NCI-H187 (cell line): Measurements from ENCODE around the gene ADD2.

Source experiments
- DNase-seq, 2 experiments: peaks; one replicate each; lab custom pipeline; 2025; lab: John Stamatoyannopoulos, UW

Gene ADD2

DNA sequence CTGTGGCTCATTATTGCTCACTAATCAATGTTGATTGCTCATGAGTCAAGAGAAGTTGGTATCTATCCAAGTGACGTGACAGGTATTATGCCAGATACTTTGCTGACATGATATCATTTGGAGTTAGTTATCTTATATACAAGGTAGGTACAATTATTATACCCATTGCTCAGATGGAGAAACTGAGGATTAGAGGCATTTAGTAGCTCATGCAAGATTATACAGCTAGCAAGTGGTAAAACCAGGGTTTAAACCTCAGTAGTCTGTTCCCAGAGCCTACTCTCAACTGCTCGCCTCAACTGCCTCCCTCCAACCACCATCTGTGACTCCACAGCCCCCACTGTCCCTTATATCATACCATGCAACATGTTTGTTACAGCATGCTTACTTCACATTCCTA lies 16.3 kb upstream of the ADD2 start:
- DNase-seq = no peak

DNA sequence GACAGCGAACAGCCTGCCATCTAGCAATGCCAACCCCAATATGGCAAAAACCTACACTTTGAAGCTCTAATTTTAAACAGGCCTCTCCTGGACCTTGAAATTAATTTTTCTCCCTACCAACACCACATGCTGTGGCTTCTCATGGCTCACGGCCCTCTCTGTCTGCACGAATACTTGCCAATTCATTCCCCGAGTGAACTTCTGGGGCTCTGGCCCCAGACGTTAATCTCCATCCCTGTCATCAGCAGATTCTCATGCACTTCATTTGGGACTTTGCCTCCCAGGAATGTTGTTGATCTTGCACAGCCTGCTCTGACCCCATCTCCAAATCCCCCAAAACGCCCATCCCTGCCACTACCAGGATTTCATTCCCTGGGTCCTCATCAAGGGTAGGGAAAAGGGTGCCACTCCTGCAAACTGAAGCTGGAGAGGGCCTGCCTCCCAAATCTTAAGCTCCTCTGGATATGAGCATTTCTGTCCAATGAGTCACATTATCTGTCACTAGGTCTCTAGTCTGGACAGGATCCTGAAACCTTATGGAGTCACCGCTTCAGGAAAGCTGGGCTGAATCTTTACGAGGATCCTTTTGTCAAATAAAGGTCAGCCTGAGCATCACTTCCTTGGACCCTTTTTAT lies 12.0 kb upstream of the ADD2 start:
- DNase-seq = no peak

DNA sequence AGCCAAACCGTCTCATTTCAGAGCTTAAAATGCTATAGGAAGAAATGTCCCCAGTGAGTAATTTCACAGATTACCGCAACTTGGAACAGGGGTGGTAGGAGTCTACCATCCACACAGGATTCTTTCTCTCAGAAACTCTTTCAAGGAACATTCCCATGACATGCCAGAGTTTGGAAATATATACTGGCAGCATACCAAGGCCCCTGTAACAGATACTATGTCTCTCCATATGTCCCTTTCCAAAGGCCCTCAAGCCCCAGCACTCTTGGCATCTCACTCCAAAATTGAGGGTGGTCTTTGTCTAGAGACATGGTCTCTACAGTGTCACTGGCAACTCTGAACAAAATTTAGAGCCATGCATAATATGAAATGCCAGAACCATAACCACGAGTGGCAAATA lies 11.5 kb upstream of the ADD2 start:
- no peak for DNase-seq

DNA sequence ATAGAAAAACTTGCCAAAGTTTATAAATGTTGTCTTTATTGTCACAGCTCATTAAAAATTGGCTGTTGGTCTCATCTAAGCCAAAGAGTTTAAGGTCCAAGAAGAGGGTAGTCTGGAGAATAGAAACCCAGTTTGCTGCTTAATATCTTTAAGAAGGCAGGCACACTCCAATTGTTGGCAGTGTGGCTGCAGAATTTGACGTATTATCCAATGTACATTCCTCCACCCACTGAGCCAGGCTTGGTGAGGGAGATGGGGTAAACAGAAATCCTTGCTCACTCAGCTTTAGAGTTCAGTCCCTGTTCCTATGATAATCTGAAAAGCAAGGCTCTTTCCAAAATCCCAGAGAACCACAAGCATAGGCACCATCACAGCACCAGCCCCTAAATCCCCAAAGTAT lies 10.7 kb upstream of the ADD2 start:
- DNase-seq = no peak

DNA sequence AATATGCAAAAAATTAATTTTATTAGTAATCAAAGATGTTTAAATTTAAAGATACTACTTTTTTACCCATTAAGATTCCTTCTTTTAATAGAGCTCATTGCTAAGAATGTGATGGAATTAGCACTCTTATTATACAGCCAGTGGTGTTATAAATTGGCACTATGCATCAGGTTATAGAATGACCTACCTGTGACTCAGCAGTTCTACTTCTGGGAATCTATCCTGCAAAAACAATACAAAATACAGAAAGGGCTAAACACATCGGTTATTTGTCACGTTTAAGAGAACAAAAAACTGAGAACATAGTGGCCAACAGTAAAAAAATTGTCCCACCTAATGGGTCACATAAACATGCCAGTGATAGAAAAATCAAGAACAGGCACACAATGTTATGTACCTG lies 9.4 kb upstream of the ADD2 start:
- no peak for DNase-seq

DNA sequence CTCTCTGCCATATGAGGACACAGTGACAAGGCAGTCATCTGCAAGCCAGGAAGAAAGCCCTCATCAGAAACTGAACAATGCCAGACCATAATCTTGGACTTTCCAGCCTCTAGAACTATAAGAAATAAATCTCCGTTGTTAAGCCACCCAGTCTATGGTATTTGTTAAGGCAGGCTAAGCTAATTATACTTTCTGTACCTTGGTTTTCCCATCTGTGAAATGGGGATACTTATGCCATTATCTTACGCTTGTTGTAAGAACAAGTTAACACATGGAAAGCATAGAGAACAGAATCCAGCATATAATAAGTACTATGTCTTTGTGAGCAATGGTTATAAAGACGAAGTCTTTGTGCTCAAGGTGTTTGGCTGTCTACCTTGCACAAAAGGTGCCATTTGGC lies 8.3 kb upstream of the ADD2 start:
- no peak for DNase-seq

DNA sequence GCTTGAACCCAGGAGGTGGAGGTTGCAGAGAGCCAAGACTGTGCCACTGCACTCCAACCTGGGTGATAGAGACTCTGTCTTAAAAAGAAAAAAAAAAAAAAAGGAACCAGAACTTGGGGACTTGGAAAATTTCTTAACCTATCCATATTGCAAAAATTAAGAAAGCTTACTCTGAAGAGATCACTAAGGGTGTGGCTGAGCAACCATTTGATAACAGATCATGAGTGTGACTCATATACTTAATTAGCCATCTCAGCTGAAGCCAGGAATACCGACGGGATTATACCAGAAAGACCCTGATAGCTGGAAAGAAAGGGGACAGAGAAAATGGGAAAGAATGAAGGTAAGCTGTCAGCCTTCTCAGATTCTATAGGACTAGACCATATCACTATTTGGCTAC lies 7.1 kb upstream of the ADD2 start:
- no peak for DNase-seq

DNA sequence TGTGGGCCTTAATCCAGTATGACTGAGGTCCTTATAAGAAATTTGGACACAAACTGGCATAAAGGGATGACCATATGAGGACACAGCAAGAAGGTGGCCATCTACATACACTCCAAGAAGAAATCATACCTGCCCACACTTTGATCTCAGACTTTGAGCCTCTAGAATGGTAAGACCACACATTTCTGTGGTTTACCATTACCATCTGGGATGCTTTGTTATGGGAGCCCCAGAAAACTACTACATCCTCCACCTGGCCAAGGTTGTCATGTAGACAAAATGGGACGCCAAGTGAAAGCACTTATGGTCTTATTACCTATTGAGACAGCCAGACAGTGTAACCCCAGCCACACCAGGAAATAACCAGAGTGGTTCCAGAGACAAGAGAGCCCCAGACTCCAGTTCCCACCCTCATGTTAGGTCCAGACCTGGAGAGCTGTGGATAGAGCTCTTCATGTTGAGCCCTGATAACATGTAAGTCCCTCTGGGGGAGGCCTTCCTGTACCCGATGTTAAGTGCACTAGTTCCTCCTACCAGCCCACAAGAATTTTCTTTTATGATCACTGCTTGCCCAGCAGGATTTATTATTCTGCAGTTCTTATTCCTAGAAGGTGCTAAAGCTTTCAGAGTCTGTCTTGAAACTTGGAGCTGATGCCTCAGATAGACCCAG lies 4.6 kb upstream of the ADD2 start:
- no peak for DNase-seq

DNA sequence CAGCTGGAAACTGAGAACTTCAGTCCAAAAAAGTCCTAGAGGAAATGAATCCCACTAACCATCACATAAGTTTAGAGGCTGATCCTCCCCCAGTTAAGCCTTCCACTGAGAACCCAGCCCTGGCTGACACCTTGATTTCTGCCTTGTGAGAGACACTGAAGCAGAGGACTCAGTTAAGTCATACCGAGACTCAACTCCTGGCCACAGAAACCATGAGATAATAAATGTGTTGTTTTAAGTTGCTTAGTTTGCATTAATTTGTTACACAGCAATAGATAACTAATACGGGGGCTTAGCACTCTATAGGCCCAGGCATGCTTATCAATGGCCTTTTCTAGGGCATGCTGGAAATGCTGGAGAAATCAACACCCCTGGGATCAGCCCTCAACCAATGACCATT lies 3.4 kb upstream of the ADD2 start:
- DNase-seq = no peak

DNA sequence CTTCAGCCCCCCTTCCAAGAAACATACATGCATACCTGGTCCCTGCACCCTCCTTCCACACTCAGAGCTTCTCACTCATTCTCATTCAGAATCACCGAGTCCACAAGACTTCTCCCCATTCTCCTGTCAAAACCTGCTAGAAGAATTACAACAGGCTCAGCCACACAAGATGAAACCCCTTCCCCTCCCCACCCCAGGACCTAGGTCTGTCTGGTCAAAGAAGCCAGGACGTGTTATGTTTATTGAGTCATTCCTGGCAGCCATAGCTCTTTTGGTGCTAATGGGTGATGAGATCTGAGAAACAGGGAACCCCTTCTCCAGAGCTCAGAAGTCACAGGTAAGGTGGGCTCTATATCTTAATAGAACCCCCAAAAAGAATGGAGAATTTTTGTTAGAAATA lies 1.4 kb upstream of the ADD2 start:
- no peak for DNase-seq

DNA sequence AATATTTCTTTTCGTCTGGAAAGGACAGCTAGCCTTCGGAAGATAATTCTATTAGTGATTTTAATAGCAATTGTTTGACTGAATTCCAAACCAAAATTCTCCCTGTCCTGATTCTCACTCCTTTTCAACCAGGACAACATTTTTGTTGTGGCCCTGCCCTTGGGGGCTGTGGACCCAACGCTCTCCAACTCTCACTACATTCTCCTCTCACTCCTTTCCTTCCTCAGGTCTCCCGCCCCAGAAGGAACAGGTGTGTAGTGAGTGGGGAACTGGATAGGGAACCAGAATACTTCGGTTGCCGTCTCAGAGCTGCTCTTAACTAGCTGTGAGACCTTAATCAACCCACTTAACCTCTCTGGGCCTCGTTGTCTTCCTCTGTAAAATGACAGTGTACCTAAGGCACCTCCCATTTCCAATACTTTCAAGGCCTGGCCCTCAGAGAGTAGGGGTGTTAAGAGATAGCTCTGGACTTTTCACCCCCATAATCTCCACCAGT lies 638 bp upstream of the ADD2 start:
- DNase-seq = no peak

DNA sequence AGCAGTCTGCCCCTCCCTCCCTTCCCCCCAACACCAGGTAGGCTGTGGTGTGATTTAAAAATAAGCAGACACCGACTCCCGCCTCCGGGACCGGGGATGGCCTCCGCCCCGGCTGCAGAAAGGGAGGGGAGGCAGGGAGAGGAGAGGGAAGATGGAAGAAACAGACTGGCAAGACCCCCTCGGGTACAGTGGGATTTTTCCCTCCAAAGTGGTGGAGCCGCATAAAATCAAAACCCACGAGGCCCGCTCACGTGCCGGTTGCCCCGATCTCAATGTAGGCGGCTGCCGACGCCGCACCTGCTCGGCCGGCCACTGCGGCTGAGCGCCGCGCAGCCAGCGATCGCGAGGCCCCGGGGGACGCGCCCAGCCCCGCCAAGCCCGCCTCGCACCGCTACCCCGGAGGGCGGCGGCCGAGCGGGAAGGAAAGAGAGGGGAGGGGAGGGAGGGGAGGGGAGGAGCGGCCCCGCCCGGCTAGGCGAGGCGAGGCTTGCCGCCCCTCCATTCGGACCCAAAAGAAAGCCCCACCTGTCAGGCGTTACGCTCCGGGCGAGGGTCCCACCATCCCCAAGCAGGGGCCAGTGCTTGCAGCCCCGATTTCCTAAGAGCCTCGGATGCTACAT lies 811 bp downstream of the ADD2 start:
- DNase-seq = peak in 1 of 2 experiments; percentile 8

DNA sequence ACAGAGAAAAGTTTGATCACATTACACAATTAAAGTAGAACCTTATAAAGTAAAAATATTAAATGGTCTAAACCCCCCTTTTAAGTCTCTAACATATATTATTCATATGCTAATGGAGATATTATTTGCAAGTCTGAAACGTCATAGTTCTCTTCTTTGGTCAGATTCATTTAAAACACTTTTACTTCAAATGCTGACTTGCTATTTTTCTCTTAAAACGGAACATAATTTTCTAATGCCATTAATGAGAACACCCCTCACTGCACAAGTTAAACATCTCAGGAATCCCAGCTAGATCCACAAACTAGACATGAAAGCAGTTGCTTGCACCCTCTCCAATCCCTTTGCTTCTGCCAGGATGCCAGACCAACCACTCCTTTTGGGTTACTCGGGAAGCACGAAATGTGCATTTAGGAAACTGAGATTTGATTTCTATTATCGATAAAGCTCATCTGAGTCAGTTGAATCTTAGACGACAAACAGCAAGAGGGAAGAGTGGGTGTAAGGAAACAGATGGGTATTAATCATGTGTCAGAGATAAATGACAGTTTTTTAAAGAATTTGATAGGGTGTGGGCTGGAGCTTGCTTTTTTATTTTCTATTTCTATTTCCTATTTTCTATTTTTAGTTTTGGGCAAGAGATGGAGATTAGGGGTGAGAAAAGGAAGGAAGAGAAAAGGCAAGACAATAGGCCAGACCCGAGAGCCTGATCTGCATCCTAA lies 1.5 kb downstream of the ADD2 start:
- no peak for DNase-seq

DNA sequence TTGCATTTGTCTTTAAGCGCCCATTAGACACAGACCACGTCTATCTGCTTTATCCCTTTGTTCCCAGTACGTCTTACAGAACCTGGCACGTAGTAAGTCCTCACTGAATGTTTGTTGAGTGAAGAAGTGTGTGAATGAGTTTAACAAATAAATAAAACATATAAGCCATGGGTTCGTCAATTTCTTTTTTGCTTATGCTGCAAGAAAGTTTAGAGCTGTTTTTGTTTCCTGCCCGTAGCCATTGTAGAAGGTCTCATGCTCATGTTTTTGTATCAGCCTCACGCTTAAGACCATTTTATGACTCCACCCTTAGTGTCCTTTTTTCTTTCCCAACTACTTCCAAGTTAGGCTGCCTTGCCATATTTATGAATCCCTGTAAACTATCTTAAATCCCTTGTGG lies 2.5 kb downstream of the ADD2 start:
- DNase-seq = no peak

DNA sequence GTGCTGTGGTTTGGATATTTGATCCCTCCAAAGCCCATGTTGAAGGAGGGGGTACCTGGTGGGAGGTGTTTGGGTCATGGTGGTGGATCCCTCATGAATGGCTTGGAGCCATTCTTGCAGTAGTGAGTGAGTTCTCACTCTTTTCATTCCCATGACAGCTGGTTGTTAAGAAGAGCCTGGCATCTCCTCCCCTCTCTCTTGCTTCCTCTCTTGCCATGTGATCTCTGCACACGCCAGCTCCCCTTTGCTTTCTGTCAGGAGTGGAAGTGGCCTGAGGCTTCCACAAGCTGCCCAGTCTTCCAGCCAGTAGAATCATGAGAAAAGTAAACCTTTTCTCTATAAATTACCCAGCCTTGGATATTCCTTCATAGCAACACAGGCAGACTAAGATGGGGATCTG lies 8.6 kb downstream of the ADD2 start:
- no peak for DNase-seq

DNA sequence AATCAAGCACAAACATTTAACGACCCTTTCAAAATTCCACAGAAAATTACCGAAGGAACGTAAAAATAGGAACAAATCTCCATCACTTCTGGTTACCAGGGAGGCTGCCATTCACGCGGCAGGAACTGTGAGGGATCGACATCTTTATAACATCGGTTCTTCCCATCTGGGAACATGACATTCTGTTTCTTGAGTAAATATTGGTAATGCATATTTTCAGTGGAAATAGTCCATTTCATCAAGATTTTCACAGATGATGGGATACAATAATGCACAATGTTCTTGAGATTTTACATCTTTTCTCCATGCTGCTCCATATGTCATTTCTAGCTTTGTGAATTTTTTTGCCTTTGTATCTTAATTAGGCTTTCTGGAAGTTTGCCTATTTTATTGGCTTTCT lies 10.0 kb downstream of the ADD2 start:
- no peak for DNase-seq

DNA sequence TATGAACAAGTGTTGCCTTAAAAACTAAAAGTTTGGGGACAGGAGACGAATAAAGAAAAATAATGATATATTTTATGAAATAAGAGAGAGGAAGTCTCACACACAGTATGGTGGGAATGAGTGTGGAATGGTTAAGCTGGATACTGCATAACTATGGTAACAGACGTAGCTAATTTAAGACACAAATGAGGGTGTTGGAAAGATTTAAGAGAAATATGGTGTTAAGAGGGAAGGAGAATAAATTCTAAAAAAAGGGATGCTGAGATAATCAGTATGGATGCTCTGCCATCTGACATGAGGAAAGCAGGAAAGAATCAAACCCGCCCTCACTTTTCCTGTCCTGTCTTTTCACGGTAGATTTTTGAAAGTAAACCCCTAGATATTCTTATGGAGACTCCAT lies 10.6 kb downstream of the ADD2 start:
- DNase-seq = no peak

DNA sequence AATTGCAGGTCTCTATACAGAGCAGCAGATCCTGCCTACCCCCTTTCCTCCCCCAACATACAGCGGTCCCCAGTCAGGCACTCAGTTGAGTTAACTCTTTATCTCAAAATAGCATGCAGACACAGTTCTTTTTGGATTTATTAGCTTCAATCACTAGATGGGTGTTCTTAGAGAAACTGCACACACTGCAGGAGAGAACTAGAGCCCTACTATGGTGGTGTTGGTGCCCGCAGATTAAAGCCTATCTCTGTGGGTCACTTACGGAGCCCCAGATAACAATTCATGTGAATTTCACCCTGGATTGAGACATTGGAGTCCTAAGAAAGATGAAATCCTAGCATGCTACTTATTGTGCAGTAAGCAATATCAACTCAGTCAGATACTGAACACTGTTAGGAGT lies 11.9 kb downstream of the ADD2 start:
- DNase-seq = no peak

DNA sequence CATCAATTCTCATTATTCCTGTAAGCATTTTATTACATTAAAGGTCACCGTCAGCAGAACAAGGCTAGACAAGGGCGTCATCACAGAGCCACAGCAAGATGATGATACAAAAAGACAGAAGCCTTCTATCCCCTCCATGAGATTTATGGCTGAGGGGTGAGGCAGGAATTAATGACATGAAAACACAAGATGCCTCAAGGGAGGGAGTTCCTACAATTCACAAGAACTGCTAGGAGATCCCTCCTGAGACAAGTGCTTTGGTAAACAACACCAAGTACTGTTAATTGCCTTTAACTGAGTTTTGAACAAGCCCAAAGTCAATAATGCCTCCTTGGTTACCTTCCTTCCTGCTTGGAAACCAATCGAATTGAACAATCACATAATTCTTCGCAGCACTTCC lies 14.1 kb downstream of the ADD2 start:
- DNase-seq = peak; percentile 69 to 85

DNA sequence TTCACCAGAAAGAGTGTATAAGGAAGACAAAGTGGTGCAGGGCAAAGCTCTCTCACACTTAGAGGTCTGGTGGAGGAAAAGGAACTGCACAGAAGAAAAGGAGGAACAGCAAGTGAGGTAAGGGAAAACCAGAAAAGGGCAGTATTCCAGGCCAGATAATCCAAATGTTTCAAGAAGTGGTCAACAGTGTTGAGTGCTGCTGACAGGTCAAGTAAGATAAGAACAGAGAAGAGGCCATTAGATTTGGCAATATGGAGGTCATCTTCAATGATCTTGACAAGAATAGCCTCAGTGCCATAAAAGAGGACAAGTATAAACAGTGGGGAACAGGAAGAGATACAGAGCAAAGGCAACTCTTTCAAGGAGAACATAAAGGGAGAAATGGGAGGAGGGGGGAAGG lies 15.0 kb downstream of the ADD2 start:
- DNase-seq = no peak

DNA sequence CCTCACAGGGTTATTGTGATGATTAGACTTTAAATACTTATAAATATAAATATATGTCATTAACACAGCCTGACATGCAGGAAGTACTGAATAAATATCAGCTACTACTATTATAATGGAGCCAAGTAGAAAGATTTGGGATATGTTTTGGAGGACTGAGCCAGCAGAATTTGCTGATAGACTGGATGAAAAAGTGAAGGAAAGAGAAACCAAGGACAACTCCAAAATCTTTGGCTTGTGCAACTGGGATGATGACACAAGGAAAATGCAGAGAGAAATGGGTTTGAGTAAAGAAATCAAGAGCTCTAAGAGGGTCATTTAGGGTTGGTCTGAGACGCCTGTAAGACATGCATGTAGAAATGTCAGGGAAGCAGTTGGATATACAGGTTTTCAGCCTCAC lies 15.6 kb downstream of the ADD2 start:
- DNase-seq = no peak

DNA sequence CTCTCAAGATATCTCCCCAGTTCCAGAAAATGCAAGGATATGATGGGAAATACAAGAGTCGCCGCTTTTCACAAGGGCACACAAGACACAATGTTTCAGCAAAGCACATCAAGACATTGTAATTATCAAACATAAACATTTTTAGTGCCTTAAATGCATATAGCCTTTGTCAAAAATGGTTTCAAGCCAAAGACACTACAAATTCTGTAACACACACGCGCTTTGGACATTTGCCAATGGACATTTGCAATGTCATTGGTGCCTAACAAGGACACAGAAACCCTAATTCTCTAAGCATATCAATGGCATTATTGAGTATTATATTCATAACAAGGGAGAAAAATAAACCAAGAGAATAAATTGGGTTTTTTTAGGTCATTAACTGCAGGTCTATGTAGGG lies 16.1 kb downstream of the ADD2 start:
- DNase-seq = no peak

DNA sequence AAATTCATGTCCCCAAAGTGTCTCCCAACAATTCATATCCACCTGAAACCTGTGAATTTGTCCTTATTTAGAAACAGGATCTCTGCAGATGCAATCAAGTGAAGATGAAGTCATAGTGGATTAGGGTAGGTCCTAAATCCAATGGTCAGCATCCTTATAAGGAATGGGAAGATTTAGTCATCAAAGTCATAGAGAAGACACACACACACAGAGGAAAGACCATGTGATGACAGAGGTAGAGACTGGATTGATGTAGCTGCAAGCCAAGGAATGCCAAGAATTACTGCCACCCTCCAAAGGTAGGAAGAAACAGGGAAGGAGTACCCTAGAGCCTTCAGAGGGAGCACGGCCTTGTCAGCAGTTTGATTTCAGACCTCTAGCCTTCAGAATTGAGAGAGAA lies 17.7 kb downstream of the ADD2 start:
- DNase-seq = no peak
